ENCODE results near the gene NTS.

The NTS gene, protein sequence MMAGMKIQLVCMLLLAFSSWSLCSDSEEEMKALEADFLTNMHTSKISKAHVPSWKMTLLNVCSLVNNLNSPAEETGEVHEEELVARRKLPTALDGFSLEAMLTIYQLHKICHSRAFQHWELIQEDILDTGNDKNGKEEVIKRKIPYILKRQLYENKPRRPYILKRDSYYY

DNA sequence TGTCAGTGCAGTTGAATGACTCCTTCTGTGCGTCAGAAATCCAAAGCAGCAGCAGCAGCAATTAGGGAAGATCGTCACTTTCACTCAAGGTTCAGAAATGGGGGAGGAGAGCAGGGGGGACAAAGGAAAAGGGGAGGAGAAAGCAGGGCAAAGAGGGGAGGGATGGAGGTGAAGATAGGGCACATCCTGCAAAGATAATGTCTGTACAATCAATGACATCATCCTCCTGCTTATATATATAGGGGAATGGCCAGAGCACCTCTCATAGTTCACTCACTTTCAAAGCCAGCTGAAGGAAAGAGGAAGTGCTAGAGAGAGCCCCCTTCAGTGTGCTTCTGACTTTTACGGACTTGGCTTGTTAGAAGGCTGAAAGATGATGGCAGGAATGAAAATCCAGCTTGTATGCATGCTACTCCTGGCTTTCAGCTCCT is at the start of gene NTS:
NTS (plus strand) TSS at position 265 of the 431 bp plus-strand sequence; CDS start at position 374, 109 bp downstream.
- no peak within 1 kb of the TSS for H3K4me3 Mint-ChIP-seq
- no peaks in the 10 kb centered on the region for H3K4me1 Mint-ChIP-seq
- H3K27me3 Mint-ChIP-seq = peaks cover 3% of the 10 kb centered on the region
- no peak for DNase-seq
- H3K9me3 Mint-ChIP-seq = no peaks in the 10 kb centered on the region
- peak; percentile 26 for ATAC-seq
- H3K27ac Mint-ChIP-seq = no peak within 1 kb of the TSS

DNA sequence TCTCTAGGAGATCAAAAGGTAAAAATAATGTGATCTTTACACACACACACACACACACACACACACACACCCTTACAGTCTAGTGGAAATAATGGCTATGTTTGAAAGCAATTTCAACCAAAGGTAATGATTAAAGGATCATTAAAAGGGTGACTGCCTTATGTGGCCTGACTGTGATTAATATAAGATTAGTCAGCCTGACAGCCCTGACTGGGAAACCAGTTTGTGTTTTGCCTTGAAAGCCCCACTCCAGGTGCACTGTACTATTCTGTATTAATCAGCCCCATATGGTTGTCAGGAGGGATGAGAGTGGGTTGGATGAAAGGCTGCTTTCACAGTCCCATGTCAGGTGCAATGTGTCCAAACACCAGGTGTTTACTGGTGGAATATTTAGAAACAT is 48.3 kb upstream of the NTS start:
- ATAC-seq (no peak), DNase-seq (no peak)
- H3K4me1 Mint-ChIP-seq = no peaks in the 10 kb centered on the region
- H3K27ac Mint-ChIP-seq = no peak overlapping the region
- peaks cover 0 to 19% of the 10 kb centered on the region in 2 donors for H3K9me3 Mint-ChIP-seq
- no peak overlapping the region for H3K4me3 Mint-ChIP-seq
- H3K27me3 Mint-ChIP-seq = no peaks in the 10 kb centered on the region

DNA sequence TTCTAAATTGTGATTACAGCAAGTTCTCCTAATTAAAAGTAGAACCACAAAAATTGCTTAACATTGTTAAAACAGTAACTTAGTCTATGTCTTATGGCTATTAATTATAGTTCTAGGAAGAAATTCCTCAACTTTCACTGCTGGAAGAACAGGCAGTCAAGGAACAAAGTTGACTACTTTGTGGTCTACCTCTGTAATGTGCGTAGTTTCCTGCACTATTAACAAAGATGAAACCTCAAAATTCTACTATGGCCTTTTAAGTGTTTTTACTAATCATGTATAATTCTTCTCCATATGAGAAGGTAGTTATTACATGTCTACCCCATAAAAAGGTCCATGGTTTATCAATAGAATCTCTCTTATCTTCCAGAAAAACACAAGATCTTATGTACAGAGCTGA is 45.5 kb upstream of the NTS start:
- Mint-ChIP-seq H3K4me1 (no peaks in the 10 kb centered on the region), H3K27ac (no peak overlapping the region), H3K27me3 (no peaks in the 10 kb centered on the region), H3K9me3 (peaks cover 0 to 14% of the 10 kb centered on the region in 2 donors), H3K4me3 (no peak overlapping the region)
- ATAC-seq (no peak), DNase-seq (no peak)

DNA sequence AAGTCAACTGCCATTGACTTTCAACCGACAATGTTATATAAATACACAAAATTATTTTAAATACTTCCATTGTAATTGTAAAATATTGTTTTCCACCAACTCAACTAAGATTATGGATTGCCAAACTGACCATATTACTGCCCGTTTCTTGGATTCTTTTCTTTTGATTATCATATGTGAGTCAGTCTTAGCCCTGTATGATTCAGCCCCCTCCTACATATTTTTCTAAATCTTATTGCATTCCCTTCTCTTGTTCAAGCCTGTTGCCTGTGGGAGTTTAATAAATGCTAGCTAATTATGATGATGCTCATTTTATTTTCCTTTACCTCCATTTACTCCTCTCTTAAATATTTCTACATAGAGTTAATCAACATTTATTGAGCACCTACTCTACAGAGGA is 44.7 kb upstream of the NTS start:
- Mint-ChIP-seq H3K27me3 (no peaks in the 10 kb centered on the region), H3K4me3 (no peak overlapping the region), H3K9me3 (peaks cover 0 to 10% of the 10 kb centered on the region in 2 donors), H3K27ac (no peak overlapping the region), H3K4me1 (no peaks in the 10 kb centered on the region)
- ATAC-seq (no peak), DNase-seq (no peak)

DNA sequence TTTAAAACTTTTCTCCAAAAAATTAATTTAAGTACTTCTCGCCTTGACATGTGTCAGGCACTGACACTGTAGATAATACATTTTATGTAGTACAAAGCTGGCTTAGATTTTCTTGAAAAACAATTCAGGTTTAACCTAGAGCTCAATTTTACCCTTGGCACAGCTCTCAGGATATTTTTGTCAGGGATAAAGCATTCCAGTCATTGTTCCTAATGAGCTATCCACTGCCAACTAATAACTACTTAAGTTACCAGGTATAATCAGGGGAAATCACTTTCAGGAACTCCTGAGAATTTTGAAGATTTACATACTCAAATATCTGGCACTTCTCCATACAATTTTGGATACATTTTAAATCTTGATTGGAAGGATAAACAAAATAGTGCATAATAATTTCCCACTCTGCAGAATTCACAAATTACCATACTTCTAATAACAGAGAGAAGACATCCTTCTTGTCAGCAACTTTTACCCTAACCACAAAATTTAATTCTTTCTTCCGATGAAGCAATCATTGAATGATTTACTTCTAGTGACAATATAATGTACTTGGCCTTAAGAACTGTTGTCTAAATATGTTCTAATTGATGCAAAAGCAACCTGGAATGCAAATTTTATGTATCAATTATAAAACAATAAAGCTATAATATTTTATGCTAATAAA is 42.6 kb upstream of the NTS start:
- Mint-ChIP-seq H3K27ac (no peak overlapping the region), H3K9me3 (peaks cover 0 to 10% of the 10 kb centered on the region in 2 donors), H3K4me1 (no peaks in the 10 kb centered on the region), H3K4me3 (no peak overlapping the region), H3K27me3 (no peaks in the 10 kb centered on the region)
- ATAC-seq (no peak), DNase-seq (no peak)

DNA sequence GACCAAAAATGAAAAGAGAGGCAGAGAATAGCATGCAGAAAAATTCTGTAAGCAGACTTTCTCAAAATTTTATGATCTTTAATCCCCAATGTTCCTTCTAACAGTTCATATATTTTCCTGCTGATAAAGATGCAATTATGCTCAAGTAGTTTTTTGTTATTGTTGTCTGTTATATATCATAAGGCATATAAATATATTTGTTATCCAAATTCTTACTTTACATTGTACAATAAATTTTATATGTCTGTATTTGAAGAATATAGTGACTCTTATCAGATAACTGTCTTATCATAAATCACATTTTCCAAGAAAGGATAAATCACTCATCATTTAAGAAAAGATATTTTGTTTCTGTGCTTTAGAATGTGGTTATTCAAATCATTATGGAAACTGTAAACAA is 40.5 kb upstream of the NTS start:
- H3K4me3 Mint-ChIP-seq = no peak overlapping the region
- H3K27ac Mint-ChIP-seq = no peak overlapping the region
- H3K9me3 Mint-ChIP-seq = no peaks in the 10 kb centered on the region

DNA sequence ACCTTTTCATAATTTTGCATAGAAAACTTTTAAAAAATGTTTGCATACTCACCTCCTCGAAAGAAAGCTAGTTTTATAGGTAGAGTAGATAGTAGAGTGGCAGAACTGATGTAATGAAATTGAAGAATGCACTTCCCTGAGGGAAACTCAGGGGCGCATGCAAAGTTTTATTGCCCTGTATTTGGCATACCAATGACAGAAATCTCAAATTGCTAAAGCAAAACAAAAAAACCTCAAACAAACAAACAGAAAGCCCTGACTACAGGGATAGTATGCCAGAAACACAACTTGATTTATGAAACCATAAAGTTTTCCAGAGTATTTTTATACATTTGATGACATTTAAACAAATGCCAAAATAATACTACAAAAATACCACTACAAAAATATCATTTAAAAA is 39.7 kb upstream of the NTS start:
- Mint-ChIP-seq H3K4me3 (no peak overlapping the region), H3K27me3 (no peaks in the 10 kb centered on the region), H3K9me3 (no peaks in the 10 kb centered on the region), H3K27ac (no peak overlapping the region), H3K4me1 (no peaks in the 10 kb centered on the region)
- no peak for DNase-seq
- no peak for ATAC-seq

More for the DNA sequence above, 40.5 kb upstream of the NTS start:
- DNase-seq = no peak
- ATAC-seq = no peak
- Mint-ChIP-seq H3K4me1 (no peaks in the 10 kb centered on the region), H3K27me3 (no peaks in the 10 kb centered on the region)

DNA sequence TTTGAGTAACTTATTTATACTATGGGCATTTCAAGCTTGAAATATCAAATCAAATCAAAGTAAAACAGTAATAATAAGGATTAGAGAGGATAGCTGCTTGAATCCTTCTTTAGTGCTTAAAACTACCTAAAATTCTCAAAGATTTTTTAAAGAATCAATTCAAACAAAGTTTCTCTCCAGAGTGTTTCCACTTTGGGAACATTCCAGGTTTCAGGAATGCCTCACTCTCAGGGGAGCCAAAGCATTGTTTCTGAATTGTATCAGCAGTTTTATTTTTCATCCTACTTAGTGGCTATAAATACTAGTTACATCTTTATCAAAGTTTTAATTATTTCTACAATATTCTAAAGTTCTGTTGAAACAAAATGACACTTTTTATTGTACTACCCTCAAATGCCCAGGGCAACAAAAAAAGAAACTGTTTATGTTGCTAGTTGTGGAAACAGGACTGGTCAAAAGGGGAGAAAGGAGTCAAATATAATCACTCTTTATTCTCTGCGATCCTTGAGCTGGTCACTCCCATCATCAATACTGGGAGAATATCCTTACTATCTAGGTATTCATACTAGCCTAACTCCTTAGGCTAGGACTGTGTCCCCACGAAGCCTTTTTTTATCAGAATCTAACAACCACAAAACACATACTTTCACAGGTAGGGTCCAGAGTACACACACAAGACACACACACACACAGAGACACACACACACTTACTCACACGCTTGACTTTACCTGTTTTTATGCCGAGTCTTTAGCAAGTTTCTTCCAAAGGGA is 38.5 kb upstream of the NTS start:
- ATAC-seq = no peak
- H3K4me3 Mint-ChIP-seq = no peak overlapping the region
- H3K27me3 Mint-ChIP-seq = no peaks in the 10 kb centered on the region
- no peak overlapping the region for H3K27ac Mint-ChIP-seq
- no peaks in the 10 kb centered on the region for H3K4me1 Mint-ChIP-seq
- no peak for DNase-seq
- no peaks in the 10 kb centered on the region for H3K9me3 Mint-ChIP-seq

DNA sequence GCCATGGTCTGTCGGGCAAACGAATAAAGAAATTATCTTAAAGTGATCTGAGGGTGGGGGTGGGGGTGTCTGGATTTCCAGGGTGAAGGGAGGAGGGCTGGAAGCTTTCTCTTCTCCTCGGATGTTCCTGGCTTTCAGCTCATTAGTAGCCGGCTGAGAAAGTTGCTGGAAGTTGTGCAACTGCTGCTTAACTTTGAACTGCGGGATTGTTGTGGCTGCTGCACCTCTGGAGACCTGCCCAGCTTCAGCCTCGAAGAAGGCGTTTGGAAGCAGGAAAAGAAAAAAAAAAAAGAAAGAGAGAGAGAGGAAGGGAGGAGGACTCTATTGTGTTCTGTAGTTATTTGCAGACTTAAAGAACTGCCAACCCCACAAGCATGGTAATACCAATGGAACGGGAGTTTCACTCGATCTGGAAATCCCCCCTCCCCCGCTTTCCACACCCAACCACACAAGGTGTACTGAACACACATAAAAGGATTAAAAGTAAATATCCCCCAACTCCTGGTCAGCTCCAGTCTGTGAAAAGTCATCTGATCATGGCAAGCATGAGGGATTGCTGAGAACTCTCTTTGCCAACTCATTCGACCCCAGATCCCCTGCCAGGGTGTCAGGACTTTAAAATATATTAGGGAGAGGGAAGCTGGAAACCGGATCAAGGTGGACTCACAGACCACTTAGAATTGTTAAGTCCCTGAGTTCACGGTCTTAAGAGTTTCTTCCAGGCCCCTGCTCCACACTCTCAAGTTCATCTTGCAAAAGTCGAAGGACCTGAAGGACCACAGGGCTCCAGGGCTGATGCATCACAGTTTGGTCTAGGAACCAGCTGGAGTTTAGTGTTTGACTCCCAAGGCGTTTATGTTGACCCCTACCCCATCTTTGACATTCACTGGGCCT is 37.7 kb upstream of the NTS start, which contains the start of gene RASSF9:
RASSF9 (minus strand) TSS at position 213 of the 894 bp plus-strand sequence; CDS start at position 5, 208 bp downstream.
- DNase-seq = no peak
- ATAC-seq = no peak

DNA sequence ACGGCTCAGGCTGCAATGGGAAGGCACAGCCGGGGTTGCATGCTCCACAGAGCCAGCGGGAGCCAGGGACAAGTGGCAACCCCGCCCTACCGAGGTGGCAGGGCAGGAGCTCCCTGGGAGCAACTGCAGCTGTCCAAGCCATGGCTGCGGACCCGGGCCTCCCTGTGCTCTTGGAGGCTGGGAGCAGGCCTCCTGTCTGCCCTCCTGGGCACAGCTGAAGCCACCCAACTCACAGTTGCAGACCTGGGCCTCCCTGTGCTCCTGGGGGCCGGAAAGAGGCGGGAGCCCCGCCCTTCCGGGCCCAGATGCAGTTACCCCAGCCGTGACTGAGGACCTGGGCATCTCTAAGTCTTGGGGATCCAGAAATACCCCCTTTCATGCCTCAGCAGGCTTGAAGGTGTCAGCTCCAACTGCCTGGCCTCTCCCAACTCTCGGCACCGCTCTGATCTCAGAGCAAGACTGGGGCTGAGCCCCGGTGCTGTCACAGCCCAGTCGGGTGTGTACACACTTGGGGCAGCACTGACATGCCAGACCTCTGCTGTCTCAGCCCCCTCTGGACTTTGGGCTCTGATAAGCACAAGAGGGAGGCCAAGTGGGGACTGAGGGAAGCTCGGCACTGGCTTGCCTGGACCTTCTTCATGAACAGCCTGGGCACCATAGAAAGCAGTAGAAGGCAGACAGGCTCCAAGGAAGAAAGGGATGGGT is 30.3 kb upstream of the NTS start:
- peak; percentile 28 for ATAC-seq
- no peaks in the 10 kb centered on the region for H3K4me1 Mint-ChIP-seq
- no peak overlapping the region for H3K4me3 Mint-ChIP-seq
- H3K9me3 Mint-ChIP-seq = no peaks in the 10 kb centered on the region
- H3K27me3 Mint-ChIP-seq = no peaks in the 10 kb centered on the region
- H3K27ac Mint-ChIP-seq = no peak overlapping the region
- no peak for DNase-seq

More for the DNA sequence above, 37.7 kb upstream of the NTS start, which contains the start of gene RASSF9:
- Mint-ChIP-seq H3K9me3 (no peaks in the 10 kb centered on the region), H3K4me3 (no peak within 1 kb of the TSS), H3K27me3 (no peaks in the 10 kb centered on the region), H3K4me1 (no peaks in the 10 kb centered on the region), H3K27ac (no peak within 1 kb of the TSS)

DNA sequence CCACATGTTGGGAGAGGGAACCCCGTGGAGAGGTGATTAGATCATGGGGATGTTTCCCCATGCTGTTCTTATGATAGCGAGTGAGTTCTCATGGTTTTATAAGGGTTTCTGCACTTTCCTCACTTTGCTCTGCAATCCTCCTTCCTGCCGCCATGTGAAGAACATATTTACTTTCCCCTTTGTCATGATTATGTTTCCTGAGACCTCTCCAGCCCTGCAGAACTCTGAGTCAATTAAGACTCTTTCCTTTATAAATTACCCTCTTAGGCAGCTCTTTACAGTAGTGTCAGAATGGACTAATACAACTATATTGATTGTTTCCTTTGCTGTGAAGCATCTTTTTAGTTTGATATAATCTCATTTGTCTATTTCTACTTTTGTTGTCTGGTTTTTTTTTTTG is 24.8 kb upstream of the NTS start:
- Mint-ChIP-seq H3K27ac (no peak overlapping the region), H3K27me3 (no peaks in the 10 kb centered on the region), H3K4me1 (no peaks in the 10 kb centered on the region), H3K9me3 (peaks cover 0 to 7% of the 10 kb centered on the region in 2 donors), H3K4me3 (no peak overlapping the region)
- DNase-seq (no peak), ATAC-seq (no peak)

DNA sequence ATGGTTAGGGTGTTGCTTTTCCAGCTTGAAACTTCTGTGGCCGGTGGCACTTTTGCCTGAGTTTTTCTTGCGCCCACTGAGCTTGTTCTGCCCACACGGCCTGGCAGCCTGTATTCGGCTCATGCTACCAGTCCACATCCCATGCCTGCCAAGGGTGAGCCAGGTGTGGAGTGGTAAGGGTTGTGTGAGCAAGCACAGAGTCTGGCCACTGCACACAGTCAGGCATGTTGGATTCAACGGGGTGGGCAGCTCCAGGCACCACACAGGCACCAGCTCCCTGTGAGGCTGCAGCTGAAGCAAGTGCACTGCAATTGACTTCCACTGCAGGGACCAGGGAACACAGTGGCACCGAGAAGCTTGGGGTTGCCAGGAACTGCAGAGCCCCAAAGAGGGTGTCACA is 18.8 kb upstream of the NTS start:
- Mint-ChIP-seq H3K4me3 (no peak overlapping the region), H3K27me3 (no peaks in the 10 kb centered on the region), H3K27ac (no peak overlapping the region), H3K4me1 (no peaks in the 10 kb centered on the region), H3K9me3 (peaks cover 0 to 5% of the 10 kb centered on the region in 2 donors)
- no peak for DNase-seq
- no peak for ATAC-seq

DNA sequence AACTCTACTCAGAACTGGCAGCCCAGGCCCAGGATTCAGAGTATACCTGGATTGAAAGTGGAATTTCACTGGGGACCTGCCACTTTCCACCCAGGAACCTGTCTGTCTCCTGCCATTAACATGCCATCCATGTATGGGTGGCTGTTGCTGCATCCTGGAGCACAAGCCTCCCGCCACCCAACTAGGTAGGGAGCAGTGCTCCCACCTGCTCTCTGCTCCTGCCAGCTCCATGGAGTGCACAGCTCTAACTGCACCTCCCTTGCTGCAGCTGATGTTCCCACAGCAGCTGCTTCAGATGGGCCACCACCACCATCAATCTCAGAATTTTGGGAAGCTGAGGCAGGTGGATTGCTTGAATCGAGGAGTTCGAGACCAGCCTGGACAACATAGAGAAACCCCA is 17.1 kb upstream of the NTS start:
- no peaks in the 10 kb centered on the region for H3K4me1 Mint-ChIP-seq
- H3K9me3 Mint-ChIP-seq = peaks cover 0 to 5% of the 10 kb centered on the region in 2 donors
- H3K4me3 Mint-ChIP-seq = no peak overlapping the region
- no peaks in the 10 kb centered on the region for H3K27me3 Mint-ChIP-seq
- no peak overlapping the region for H3K27ac Mint-ChIP-seq
- ATAC-seq = no peak
- DNase-seq = no peak

DNA sequence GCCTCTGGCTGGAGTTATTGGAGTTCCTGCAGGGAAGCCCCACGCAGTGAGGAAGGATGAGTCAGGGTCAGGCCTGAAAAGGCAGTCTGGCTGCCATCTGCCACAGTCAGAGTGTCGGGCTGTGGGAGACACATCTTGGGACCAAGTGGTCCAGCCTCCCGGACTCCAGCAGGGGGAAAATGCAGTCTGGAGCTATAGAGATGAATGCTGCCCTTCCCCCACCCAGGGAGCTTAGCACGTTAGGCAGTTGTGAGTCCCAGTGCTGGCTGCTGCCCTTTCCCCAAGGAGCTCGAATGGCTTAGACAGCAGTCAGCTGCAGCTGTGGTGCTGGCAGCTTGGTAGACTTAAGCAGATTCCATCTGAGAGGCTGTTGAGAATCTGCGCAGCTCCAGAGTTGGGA is 8.2 kb upstream of the NTS start:
- no peak for ATAC-seq
- peaks cover 0 to 8% of the 10 kb centered on the region in 2 donors for H3K9me3 Mint-ChIP-seq

More for the DNA sequence above, 8.2 kb upstream of the NTS start:
- Mint-ChIP-seq H3K4me3 (no peak overlapping the region), H3K4me1 (no peaks in the 10 kb centered on the region), H3K27ac (no peak overlapping the region), H3K27me3 (peaks cover 15% of the 10 kb centered on the region)
- DNase-seq = no peak
